GM18907 (cell line): Measurements from ENCODE around the gene ZPBP.
"Not testable (repeated sequence)": the region's sequence is repeated elsewhere in the genome, so short reads cannot be mapped to it uniquely, and the experiment has no call there.

Experiments
- ATAC-seq: cut with Tn5 transposase; IDR thresholded peaks from one replicate; pipeline ENCODE4 v1.9.1; 2021; ENCODE audit warnings: mild to moderate bottlenecking, moderate library complexity; ENCODE audit not compliant: unreplicated experiment

Gene ZPBP

DNA sequence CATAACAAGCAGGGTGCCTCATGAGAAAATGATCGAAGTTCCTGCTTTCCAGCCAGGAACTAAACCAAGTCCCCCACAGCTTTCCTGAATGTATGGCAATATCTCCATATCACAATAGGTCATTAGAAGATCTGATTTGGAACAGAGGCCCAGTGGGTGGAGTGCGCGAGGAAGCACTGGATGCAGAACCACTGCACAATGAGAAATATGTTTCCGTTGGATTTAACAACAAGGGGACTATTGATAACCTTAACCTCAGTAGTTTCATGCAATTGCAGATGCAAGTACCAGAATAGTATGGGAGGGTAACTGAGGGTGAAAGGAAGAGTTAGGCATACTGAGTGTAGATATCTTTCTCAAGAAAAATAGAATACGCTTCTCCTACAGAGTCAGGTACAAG, 45.3 kb downstream of the ZPBP start:
- ATAC-seq: no peak

DNA sequence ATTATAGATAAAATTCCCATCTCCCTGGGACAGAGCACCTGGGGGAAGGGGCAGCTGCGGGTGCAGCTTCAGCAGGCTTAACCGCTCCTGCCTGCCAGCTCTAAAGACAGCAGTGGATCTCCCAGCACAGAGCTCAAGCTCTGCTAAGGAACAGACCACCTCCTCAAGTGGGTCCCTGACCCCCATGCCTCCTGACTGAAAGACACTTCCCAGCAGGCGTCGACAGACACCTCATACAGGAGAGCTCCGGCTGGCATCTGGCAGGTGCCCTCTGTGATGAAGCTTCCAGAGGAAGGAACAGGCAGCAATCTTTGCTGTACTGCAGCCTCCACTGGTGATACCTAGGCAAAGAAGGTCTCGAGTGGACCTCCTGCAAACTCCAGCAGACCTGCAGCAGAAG, 51.9 kb downstream of the ZPBP start:
- ATAC-seq: not testable (repeated sequence)

DNA sequence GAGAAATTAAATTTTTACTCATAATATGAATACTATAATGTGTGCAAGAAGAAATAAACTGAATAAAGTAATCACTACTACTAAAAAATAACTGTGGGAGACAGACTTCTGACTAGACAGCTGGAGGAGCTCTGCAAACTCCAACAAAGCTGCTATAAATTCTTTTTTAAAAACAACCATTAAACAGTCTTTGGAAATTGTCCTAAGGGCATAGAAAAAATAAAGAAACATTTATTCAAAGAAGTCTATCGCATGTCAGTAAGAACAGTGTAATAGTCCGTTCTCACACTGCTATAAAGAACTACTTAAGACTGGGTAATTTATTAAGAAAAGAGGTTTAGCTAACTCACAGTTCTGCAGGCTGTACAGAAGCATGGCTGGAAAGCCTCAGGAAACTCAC, 56.0 kb downstream of the ZPBP start:
- no peak for ATAC-seq

DNA sequence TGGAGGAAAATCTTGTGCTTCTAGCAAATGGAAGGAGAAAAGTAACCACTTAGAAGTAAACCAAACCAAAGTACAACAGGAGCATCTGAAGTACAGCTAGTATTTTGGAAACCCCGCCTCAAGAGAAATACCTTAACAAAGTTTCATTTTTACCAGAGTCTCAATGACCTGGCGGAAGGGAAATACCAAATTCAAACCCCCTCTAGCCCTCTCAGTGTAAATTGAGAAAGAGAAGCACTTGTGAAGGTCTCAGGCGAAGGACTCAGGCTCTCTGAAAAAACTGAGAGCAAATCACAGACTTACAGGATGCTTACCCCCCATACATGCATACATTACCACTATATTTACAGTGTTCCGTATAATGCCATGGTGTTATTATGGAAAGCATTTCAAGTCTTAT, 70.1 kb downstream of the ZPBP start:
- no peak for ATAC-seq

DNA sequence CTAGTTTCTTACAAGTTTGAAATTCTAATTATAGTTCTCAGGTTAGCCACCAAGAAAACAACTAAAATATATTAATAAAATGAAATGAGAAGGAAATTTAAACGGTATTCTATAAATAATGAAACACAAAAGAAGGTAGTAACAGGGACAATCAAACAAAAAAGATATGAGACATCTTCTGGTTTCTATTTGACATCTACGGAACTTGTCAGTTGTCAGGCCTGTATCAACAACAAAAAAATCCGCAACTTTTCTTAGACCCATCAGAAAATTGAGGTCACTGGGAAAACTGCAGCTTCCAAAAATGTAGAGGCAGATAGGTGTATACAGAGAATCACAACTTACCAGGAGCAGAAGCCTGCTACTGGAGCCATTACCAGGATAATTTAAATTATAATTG, 70.6 kb downstream of the ZPBP start:
- no peak for ATAC-seq

DNA sequence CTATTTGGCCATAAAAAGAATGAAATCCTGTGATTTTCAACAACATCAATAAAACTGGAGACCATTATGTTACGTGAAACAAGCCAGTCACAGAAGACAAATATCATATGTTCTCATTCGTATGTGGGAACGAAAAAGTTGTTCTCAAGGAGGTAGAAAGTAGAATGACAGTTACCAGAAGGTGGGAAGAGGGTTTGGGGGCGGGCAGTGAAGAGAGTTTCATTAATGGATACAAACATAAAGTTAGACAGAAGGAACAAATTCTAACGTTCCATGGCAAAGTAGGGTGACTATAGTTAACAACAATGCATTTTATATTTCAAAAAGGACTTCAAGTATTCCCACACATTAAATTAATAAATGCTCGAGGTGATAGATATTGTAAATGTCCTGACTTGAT, 97.4 kb downstream of the ZPBP start:
- no peak for ATAC-seq

DNA sequence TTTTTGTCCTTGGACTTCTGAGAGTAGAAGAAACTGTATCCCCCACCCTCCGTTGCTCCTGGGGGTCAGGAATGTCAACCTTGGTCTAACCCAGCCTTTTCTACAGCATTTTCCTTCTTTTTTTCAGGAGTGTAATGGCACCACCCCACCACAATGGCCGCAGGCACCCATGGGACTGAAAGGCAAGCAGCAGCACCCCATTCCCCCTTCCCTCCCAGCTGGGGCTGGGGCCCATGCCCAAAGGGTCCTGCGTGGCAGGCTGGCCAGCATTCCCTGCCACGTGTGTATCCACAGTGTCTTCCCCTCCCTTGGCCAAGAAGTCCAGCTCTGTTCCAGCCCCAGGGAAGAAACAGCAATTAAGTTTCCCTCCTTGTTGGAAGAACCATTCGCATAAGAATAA, 106.9 kb downstream of the ZPBP start:
- no peak for ATAC-seq

DNA sequence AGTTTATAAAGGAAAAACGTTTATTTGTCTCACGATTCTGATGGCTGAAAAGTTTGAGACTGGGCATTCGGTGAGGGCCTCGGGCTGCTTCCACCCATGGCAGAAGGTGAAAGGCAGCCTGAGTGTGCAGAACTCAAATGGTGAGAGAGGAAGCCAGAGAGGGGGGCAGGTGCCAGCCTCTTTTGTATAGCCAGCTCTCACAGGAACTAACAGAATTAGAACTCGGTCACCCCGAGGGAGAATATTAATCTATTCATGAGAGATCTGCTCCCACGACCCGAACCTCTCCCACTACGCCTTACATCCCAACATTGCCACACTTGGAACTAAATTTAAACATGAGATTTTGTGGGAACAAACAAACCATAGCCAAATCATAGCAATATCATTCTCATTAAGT, 112.6 kb downstream of the ZPBP start:
- ATAC-seq: no peak

DNA sequence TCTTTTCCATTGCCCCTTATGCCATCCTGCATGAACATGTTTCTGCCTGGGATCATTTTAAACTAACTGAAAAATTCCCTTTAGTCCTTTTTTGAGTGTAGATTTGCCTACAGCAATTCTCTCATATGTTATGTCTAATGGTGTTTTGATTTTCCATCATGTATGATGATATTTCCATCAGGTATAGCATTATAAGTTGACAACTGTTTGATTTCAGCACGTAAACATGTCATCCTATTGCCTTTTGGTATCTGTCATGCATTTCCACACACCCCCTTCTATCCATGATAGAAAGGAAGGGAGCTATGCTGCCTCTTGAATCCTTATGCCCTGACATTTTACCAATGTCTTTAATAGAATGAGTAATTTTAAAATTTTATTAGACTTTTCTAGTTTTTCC, 116.8 kb downstream of the ZPBP start:
- ATAC-seq: no peak

DNA sequence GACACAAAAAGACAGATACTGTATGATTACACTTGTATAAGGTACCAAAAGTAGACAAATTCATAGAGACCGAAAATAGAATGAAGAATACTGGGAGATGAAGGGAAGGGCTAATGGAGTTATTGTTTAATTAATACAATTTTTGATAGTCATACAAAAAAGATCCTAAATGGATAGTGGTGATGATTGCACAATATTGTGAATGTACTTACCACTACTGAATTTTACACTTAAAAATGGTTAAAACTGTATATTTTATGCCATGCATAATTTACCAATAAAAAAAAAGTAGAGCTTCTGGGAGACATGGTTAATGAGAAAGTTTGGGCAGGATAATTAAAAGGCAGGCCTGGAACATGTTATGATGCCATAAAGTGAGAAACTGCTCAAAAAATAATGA, 119.0 kb downstream of the ZPBP start:
- no peak for ATAC-seq

DNA sequence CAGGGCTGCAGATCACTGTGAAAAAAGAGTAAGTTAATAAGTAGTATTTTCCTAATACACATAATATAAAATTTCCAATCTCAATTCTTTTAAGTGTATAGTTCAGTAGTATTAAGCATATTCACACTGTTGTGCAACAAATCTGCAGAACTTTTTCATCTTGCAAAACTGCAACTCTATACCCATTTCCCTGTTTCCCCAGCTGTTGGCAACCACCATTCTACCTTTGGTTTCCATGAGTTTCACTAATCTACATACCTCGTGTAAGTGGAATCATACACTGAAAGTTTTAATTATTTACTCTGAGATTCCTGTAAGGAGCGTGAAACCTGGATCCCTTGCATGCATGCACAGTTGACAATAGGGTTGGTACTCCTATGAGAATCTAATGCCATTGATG, 155.4 kb downstream of the ZPBP start:
- ATAC-seq: no peak

DNA sequence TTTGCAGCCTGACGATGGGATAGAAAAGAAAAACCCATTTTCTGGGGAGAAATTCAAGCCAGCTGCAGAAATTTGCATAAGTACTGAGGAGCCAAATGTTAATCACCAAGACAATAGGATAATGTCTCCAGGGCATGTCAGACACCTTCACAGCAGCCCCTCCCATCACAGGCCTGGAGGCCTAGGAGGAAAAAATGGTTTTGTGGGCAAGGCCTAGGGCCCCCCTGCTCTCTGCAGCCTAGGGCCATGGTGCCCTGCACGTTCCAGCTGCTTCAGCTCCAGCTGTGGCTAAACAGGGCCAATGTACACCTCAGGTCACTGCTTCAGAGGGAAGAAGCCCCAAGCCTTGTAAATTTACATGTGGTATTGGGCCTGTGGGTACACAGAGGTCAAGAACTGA, 161.4 kb downstream of the ZPBP start:
- no peak for ATAC-seq

DNA sequence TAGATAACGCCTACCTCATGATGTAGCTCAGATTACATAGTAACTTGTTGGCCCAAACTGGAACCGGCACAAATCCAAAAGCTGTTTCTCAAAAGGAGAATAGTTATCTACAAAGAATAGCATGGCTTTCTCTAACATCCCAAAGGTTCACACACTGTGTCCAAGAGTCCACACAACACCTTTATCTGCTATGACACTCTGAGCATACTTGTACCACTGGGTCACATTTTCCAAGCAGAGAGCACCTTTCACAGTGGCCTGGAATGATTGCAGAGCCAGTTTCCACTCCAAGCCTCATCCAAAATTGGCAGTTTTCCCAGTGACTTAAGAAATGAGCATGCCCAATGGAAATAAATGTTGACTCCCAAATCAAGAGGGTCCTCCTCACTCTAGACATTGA, 164.3 kb downstream of the ZPBP start:
- no peak for ATAC-seq

DNA sequence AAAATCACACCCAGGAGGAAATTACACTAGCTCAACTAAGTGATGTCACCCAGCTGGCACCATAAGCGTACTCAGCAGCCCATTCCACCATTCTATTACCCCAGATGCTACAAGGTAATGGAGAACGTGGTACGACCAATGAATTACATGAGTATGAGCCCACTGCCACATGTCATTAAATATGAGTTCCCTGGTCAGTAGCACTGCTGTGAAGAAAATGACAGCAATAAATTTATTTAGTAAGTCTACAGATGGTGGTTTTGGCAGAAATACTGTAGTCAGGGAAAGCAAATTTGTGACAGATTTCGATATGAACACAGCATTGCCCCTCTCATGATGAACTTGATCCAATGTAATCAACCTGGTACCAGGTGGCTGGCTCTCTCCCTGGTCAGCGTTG, 165.4 kb downstream of the ZPBP start:
- ATAC-seq: no peak

DNA sequence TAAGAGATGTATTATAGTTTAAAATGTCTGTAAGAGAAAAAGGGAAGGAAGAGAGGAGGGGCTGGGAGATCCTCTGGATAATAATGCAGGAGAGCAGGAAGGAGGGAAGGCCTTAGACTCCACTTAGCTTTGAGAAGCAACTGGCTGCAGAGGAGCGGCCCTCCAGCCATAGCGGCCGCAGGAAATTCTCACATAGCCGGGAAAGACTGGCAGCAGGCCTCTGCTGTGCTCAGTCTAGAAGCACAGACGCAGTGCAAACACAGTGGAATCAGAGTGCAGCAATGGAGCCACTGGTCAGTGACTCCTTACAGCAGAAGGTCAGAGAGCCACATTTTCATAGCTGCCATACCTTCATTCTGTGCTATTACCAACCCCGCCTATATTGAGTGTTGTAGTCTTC, 166.3 kb downstream of the ZPBP start:
- ATAC-seq: no peak

DNA sequence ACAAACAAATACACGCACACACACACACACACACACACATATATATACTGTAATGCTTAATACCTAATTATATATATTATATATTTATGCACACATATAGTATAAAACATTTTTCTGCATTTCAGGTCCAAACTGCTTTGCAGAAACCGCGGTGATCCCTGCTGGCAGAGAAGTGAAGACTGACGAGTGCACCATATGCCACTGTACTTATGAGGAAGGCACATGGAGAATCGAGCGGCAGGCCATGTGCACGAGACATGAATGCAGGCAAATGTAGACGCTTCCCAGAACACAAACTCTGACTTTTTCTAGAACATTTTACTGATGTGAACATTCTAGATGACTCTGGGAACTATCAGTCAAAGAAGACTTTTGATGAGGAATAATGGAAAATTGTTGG, 181.1 kb downstream of the ZPBP start:
- no peak for ATAC-seq

DNA sequence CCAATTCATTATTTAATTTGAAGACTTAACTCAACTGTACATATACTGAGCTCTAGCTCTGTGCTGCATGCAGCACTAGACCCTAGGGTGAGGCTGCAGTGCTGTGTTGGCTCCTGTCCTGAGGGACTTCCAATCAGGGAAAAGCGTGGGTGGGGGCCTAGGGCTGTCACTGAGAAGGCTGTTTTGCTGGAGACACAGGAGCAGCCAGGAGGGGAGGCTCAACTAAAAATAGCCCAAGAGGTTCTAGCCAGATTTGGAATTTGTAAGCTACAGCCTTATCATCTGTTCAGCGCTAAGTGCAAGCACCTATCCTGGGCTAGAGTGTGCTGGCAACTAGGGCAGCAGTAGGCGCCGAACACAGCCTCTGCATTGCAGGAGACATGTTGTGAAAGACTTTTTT, 198.5 kb downstream of the ZPBP start:
- ATAC-seq: no peak

DNA sequence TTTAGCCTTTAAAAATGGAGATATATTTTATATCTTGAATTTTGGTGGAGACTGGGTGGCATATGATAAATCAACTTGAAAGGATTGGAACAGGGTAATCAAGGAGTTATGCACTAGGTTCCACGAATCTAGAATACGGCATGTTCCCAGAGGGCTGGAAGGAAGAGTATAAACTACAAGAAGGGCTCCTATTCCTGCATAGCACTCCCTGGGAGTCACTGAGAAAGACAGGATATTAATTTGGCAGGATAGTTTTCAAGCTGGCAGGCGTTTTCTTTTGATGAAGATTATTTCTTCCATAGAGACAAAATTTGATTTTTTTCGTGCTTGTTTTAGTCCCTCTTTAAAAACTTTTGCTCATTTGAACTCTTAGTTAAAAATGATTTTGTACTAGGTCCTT, 199.9 kb downstream of the ZPBP start:
- ATAC-seq: no peak

DNA sequence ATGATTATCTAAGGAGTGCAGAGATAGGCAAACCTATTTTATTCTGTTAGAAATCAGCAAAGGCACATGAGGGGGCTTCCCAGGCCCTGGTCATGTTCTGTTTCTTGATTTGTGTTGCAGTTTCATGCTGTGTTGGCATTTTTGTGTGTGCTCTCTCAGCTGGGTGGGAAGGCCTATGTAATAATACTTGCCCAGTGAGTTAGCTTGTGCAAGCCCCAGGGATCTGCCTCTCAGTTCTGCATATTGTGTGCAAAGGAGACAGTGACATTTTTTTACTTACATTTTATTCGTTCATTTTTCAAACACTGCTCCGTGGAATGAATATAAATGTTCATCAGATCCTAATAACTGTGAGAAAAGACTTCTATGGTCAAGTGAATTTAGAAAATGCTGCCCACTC, 200.6 kb downstream of the ZPBP start:
- ATAC-seq: no peak
